Uterus (tissue), 4 donors: ENCODE results near the gene HDAC3. TPM values are rescaled to one million over a fixed set of nuclear protein-coding genes. Genes with fewer than 3 reads are reported as not detected.

ENCODE experiments used
- DNase-seq, 2 donors: peaks; one replicate each; pipeline ENCODE4 v3.0.0-alpha.2; 2019 to 2020
- H3K27ac ChIP-seq, 2 donors: fragments of 200-600 bp; sonication (generic); 1 replicate in 1 of 2; 2 replicates in 1 of 2; pipeline ENCODE4 v1.5.1; 2016 to 2018
- H3K27me3 ChIP-seq, 2 donors: fragments of 200-600 bp; sonication (generic); one replicate each; pipeline ENCODE4 v1.5.1; 2018 to 2019; ENCODE audit warnings: control low read depth in 1 of 2
- H3K36me3 ChIP-seq, 2 donors: fragments of 200-600 bp; sonication (generic); one replicate each; pipeline ENCODE4 v1.5.1; 2019; ENCODE audit warnings: control low read depth in 1 of 2
- H3K4me1 ChIP-seq, 2 donors: fragments of 200-600 bp; sonication (generic); one replicate each; pipeline ENCODE4 v1.5.1; 2018 to 2019; ENCODE audit warnings: control low read depth in 1 of 2
- H3K4me3 ChIP-seq, 2 donors: fragments of 200-600 bp; sonication (generic); 1 replicate in 1 of 2; 2 replicates in 1 of 2; pipeline ENCODE4 v1.5.1; 2018 to 2019; ENCODE audit warnings: mild to moderate bottlenecking in 1 of 2
- H3K9me3 ChIP-seq, 2 donors: fragments of 200-600 bp; sonication (generic); one replicate each; pipeline ENCODE4 v1.5.1; 2019; ENCODE audit warnings: control low read depth in 1 of 2
- POLR2A ChIP-seq, 2 donors: fragments of 450-650 bp; IDR thresholded peaks; one replicate each; pipeline ENCODE4 v1.6.1; 2016; ENCODE audit warnings: antibody characterized with exemption in 2 of 2, mild to moderate bottlenecking in 1 of 2, moderate library complexity in 1 of 2
- intact Hi-C: fragments of 100-400 bp; cut with DNase I; formaldehyde crosslinking; loops from one replicate; pipeline ENCODE4 v1.15.1; 2023; ENCODE audit warnings: low total_unique reads
- total RNA-seq, 4 donors: library from RNA; depleted of rRNA in 3 of 4; stranded (reverse); fragments of >200 nt in 3 of 4; gene quantifications; one replicate each; pipeline versions ENCODE4 v1.1.0 to v1.2.4, GENCODE V29; 2014 to 2023
- TF ChIP-seq, protein P1 (sequence below), 4 experiments: fragments of 200-600 bp in 2 of 4; fragments of 450-650 bp in 2 of 4; sonication (generic) in 2 of 4; IDR thresholded peaks; one replicate each; pipeline ENCODE4 v1.5.1; 2016 to 2019; ENCODE audit warnings: antibody characterized with exemption in 4 of 4, mild to moderate bottlenecking in 2 of 4, moderate library complexity in 1 of 4
- donor health status: DM: yes; HTN: yes; CAD: no.

Gene HDAC3
- total RNA-seq, 4 donors from 2014 or later, result 24.8 to 68.0 (median 46.0) TPM

GRCh38 chr5:141605523-141606277, 30.9 kb downstream of the HDAC3 start:
- Histone ChIP-seq H3K27me3 (no peaks in the 10 kb centered on the region), H3K9me3 (no peaks in the 10 kb centered on the region), H3K4me1 (peaks cover 0 to 3% of the 10 kb centered on the region in 2 donors), H3K36me3 (no peaks in the 10 kb centered on the region), H3K4me3 (no peak overlapping the region), H3K27ac (peak overlapping the region; percentile 50 to 71)
- TF ChIP-seq, protein P1, sequence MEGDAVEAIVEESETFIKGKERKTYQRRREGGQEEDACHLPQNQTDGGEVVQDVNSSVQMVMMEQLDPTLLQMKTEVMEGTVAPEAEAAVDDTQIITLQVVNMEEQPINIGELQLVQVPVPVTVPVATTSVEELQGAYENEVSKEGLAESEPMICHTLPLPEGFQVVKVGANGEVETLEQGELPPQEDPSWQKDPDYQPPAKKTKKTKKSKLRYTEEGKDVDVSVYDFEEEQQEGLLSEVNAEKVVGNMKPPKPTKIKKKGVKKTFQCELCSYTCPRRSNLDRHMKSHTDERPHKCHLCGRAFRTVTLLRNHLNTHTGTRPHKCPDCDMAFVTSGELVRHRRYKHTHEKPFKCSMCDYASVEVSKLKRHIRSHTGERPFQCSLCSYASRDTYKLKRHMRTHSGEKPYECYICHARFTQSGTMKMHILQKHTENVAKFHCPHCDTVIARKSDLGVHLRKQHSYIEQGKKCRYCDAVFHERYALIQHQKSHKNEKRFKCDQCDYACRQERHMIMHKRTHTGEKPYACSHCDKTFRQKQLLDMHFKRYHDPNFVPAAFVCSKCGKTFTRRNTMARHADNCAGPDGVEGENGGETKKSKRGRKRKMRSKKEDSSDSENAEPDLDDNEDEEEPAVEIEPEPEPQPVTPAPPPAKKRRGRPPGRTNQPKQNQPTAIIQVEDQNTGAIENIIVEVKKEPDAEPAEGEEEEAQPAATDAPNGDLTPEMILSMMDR (IDR thresholded peaks at IDR 0.05), result no peak
- TF ChIP-seq POLR2A (IDR thresholded peaks at IDR 0.05), result no peak
- no peak for DNase-seq
- intact Hi-C loops, result no loop called here

GRCh38 chr5:141603923-141604717, 32.5 kb downstream of the HDAC3 start:
- Histone ChIP-seq H3K36me3 (no peaks in the 10 kb centered on the region), H3K27me3 (no peaks in the 10 kb centered on the region), H3K27ac (peak overlapping the region; percentile 23 to 71), H3K9me3 (no peaks in the 10 kb centered on the region), H3K4me1 (peaks cover 0 to 3% of the 10 kb centered on the region in 2 donors), H3K4me3 (no peak overlapping the region)
- peak; percentile 44 to 65 for DNase-seq
- TF ChIP-seq, protein P1 (IDR thresholded peaks at IDR 0.05), result no peak
- TF ChIP-seq POLR2A (IDR thresholded peaks at IDR 0.05), result no peak
- intact Hi-C loops, result no loop called here

DNA sequence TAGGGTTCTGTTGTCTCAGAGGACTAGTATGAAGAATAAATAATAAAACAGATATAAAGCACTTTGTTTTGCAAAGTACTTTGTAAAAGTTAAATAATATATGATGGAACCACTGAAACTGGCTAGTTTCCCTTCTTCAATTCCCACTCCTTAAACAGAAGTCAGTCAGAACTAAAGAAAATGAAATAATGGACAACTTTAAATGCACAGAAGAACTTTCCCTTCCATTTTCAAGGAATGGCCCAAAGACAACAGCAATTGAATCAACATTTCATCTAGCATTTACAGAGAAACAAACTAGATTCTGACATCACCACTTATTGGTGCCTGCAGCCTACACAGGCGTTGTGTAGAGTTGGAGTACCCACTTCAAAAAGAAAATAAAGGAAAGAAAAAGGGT, 34.0 kb downstream of the HDAC3 start:
- H3K27ac ChIP-seq, result peak overlapping the region in 1 of 2 donors; percentile 6
- peaks cover 0 to 3% of the 10 kb centered on the region in 2 donors for H3K4me1 ChIP-seq
- no peaks in the 10 kb centered on the region for H3K36me3 ChIP-seq
- H3K9me3 ChIP-seq, result no peaks in the 10 kb centered on the region
- H3K27me3 ChIP-seq, result no peaks in the 10 kb centered on the region
- no peak for TF ChIP-seq POLR2A (IDR thresholded peaks at IDR 0.05)
- TF ChIP-seq, protein P1 (IDR thresholded peaks at IDR 0.05), result no peak
- H3K4me3 ChIP-seq, result no peak overlapping the region
- intact Hi-C loops, result no loop called here
- no peak for DNase-seq

DNA sequence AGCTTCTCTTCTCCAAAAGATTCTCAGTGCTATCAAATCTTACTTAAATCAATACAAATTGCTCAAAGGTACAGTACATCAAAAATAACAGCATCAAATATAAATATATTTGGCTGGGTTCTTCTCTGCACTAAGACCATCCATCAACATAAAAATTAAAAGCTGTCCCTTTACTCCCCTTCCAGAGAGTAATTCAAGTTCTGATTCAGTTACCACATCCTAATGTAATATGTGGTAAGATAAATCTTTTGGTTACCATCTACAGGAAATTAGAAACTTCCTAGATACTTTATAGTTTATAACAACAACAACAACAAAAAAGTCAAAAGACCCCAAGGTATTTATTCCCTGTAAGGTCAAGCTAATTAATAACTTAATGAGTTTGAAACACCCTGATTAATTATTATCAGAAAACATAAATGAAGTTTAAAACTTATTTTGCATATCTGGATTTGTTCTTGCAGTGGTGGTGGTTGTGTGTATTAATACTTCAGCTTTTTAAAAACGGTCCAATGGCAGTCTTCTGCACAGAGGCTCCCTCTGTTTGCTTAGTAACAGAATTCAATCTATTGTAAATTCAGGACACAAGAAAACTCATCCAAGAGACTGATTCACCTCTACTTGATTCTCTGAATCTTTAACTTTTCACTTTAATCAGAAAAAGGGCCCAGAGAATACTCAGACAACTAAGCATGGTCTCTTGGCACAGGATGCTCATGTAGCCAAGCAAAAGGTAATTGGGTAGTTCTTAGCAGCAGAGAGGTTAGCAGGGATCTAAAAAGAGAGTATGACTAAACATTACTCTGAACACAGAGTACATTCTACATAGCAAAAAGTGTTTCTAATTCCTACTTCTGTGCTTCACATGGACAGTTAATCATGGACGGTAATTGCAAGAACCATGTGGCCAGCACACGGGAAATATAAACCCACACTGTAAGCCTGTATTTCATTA, 38.0 kb downstream of the HDAC3 start:
- intact Hi-C loops, result no loop called here
- Histone ChIP-seq H3K36me3 (no peaks in the 10 kb centered on the region), H3K4me3 (no peak overlapping the region), H3K27me3 (no peaks in the 10 kb centered on the region), H3K4me1 (no peaks in the 10 kb centered on the region), H3K9me3 (no peaks in the 10 kb centered on the region), H3K27ac (no peak overlapping the region)
- TF ChIP-seq, protein P1 (IDR thresholded peaks at IDR 0.05), result no peak
- DNase-seq, result no peak
